HepG2 (cell line): ENCODE measurements around the gene GNB1. TPM values are rescaled to one million over a fixed set of nuclear protein-coding genes. Genes with fewer than 3 reads are reported as not detected.

ENCODE experiments used
- AKAP8 ChIP-seq: sonication (generic); formaldehyde crosslinking; IDR thresholded peaks from 2 replicates; pipeline ENCODE4 v1.5.1; 2020; ENCODE audit warnings: mild to moderate bottlenecking, missing genetic modification reagents
- MAFF ChIP-seq: IDR thresholded peaks from 2 replicates; pipeline ENCODE4 v1.6.1; 2011; ENCODE audit warnings: low read depth, low read length, improper control_type of control experiment
- SMAD1 ChIP-seq: sonication (generic); formaldehyde crosslinking; IDR thresholded peaks from 2 replicates; pipeline ENCODE4 v1.4.0; 2020; ENCODE audit warnings: missing genetic modification reagents, low read depth, mild to moderate bottlenecking, borderline replicate concordance
- ZNF317 ChIP-seq: sonication (generic); formaldehyde crosslinking; IDR thresholded peaks from 2 replicates; pipeline ENCODE4 v1.5.0; 2020; ENCODE audit warnings: mild to moderate bottlenecking, missing genetic modification reagents
- ZNF430 ChIP-seq: sonication (generic); formaldehyde crosslinking; IDR thresholded peaks from 2 replicates; pipeline ENCODE4 v1.9.0; 2021; ENCODE audit warnings: mild to moderate bottlenecking, missing genetic modification reagents
- ZNF441 ChIP-seq: sonication (generic); formaldehyde crosslinking; IDR thresholded peaks from 2 replicates; pipeline ENCODE4 v1.7.0; 2021; ENCODE audit warnings: missing genetic modification reagents, borderline replicate concordance
- ZNF644 ChIP-seq: IDR thresholded peaks from 2 replicates; pipeline ENCODE4 v1.6.1; 2016; ENCODE audit warnings: low read depth
- ZNF652 ChIP-seq: IDR thresholded peaks from 2 replicates; pipeline ENCODE4 v1.6.1; 2016; ENCODE audit warnings: low read depth, borderline replicate concordance
- polyA plus RNA-seq, 8 experiments: library from polyadenylated mRNA; depleted of rRNA in 3 of 8; stranded (reverse) in 7 of 8; unstranded in 1 of 8; fragments of >200 nt; fragmentation: Illumina TruSeq in 4 of 8; extraction: Trizol in 4 of 8; gene quantifications; 2 replicates each; pipeline versions ENCODE4 v1.2.1 to v1.2.3, GENCODE V29; 2011 to 2016; ENCODE audit warnings: low read depth in 4 of 8, missing spikeins in 1 of 8, mixed read lengths in 1 of 8; ENCODE audit not compliant: insufficient read depth in 1 of 8
- total RNA-seq, 5 experiments: library from RNA; depleted of rRNA; stranded (reverse); fragments of >200 nt; fragmentation: Illumina TruSeq; extraction: Trizol; gene quantifications; 2 replicates each; pipeline ENCODE4 v1.2.3, GENCODE V29; 2016; ENCODE audit warnings: low read depth in 1 of 5
- TF ChIP-seq, protein P1 (sequence below): sonication (generic); formaldehyde crosslinking; IDR thresholded peaks from 2 replicates; pipeline ENCODE4 v1.5.0; 2020; ENCODE audit warnings: mild to moderate bottlenecking, missing genetic modification reagents, borderline replicate concordance
- TF ChIP-seq, protein P2 (sequence below): sonication (generic); formaldehyde crosslinking; IDR thresholded peaks from 2 replicates; pipeline ENCODE4 v1.4.0; 2020; ENCODE audit warnings: missing genetic modification reagents
- TF ChIP-seq, protein P3 (sequence below): IDR thresholded peaks from 2 replicates; pipeline ENCODE4 v1.6.1; 2016; ENCODE audit warnings: low read depth, control low read depth
- TF ChIP-seq, protein P4 (sequence below): sonication (generic); formaldehyde crosslinking; IDR thresholded peaks from 2 replicates; pipeline ENCODE4 v1.8.1; 2023; ENCODE audit warnings: missing genetic modification reagents, inconsistent platforms, borderline replicate concordance
- TF ChIP-seq, protein P5 (sequence below): sonication (generic); formaldehyde crosslinking; IDR thresholded peaks from 2 replicates; pipeline ENCODE4 v1.4.0; 2020; ENCODE audit warnings: missing genetic modification reagents
- TF ChIP-seq, protein P6 (sequence below): sonication (generic); formaldehyde crosslinking; IDR thresholded peaks from 2 replicates; pipeline ENCODE4 v1.5.1; 2020; ENCODE audit warnings: mild to moderate bottlenecking, missing genetic modification reagents, moderate library complexity

Gene GNB1
- total and polyA plus RNA-seq, 2 of the 13 experiments (the other 11 are each of a cell fraction or from before 2014, with no cell fraction given), result 66.2 to 327 TPM

DNA sequence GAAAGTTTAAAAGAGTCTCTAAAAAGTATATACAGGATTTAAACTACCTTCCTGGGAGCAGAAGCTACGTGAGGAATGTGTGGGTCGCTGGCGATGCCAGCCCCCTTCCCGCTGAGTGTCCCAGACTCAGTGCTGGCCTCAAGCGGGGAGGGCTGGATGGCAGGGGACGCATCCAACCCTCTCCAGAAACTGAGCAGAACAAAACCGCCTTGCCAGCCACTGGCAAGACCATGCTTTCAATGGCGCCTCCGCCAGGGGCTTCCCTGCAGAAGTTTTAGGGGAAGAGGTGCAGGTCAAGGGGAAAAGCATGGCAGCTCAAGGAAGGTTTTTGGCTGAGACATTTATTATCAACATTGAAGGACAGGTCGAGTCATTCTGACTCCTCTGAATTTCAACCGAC lies 138.7 kb downstream of the GNB1 start (continued):
- TF ChIP-seq, protein P1, sequence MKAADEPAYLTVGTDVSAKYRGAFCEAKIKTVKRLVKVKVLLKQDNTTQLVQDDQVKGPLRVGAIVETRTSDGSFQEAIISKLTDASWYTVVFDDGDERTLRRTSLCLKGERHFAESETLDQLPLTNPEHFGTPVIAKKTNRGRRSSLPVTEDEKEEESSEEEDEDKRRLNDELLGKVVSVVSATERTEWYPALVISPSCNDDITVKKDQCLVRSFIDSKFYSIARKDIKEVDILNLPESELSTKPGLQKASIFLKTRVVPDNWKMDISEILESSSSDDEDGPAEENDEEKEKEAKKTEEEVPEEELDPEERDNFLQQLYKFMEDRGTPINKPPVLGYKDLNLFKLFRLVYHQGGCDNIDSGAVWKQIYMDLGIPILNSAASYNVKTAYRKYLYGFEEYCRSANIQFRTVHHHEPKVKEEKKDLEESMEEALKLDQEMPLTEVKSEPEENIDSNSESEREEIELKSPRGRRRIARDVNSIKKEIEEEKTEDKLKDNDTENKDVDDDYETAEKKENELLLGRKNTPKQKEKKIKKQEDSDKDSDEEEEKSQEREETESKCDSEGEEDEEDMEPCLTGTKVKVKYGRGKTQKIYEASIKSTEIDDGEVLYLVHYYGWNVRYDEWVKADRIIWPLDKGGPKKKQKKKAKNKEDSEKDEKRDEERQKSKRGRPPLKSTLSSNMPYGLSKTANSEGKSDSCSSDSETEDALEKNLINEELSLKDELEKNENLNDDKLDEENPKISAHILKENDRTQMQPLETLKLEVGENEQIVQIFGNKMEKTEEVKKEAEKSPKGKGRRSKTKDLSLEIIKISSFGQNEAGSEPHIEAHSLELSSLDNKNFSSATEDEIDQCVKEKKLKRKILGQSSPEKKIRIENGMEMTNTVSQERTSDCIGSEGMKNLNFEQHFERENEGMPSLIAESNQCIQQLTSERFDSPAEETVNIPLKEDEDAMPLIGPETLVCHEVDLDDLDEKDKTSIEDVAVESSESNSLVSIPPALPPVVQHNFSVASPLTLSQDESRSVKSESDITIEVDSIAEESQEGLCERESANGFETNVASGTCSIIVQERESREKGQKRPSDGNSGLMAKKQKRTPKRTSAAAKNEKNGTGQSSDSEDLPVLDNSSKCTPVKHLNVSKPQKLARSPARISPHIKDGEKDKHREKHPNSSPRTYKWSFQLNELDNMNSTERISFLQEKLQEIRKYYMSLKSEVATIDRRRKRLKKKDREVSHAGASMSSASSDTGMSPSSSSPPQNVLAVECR, result no peak
- TF ChIP-seq, protein P2, sequence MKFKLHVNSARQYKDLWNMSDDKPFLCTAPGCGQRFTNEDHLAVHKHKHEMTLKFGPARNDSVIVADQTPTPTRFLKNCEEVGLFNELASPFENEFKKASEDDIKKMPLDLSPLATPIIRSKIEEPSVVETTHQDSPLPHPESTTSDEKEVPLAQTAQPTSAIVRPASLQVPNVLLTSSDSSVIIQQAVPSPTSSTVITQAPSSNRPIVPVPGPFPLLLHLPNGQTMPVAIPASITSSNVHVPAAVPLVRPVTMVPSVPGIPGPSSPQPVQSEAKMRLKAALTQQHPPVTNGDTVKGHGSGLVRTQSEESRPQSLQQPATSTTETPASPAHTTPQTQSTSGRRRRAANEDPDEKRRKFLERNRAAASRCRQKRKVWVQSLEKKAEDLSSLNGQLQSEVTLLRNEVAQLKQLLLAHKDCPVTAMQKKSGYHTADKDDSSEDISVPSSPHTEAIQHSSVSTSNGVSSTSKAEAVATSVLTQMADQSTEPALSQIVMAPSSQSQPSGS, result no peak
- TF ChIP-seq ZNF652 (CRISPR knock-in tag), result no peak
- no peak for TF ChIP-seq SMAD1
- TF ChIP-seq, protein P3, sequence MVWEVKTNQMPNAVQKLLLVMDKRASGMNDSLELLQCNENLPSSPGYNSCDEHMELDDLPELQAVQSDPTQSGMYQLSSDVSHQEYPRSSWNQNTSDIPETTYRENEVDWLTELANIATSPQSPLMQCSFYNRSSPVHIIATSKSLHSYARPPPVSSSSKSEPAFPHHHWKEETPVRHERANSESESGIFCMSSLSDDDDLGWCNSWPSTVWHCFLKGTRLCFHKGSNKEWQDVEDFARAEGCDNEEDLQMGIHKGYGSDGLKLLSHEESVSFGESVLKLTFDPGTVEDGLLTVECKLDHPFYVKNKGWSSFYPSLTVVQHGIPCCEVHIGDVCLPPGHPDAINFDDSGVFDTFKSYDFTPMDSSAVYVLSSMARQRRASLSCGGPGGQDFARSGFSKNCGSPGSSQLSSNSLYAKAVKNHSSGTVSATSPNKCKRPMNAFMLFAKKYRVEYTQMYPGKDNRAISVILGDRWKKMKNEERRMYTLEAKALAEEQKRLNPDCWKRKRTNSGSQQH (CRISPR knock-in tag), result no peak
- TF ChIP-seq, protein P4, sequence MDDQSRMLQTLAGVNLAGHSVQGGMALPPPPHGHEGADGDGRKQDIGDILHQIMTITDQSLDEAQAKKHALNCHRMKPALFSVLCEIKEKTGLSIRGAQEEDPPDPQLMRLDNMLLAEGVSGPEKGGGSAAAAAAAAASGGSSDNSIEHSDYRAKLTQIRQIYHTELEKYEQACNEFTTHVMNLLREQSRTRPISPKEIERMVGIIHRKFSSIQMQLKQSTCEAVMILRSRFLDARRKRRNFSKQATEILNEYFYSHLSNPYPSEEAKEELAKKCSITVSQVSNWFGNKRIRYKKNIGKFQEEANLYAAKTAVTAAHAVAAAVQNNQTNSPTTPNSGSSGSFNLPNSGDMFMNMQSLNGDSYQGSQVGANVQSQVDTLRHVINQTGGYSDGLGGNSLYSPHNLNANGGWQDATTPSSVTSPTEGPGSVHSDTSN (CRISPR knock-in tag), result no peak
- TF ChIP-seq, protein P5, sequence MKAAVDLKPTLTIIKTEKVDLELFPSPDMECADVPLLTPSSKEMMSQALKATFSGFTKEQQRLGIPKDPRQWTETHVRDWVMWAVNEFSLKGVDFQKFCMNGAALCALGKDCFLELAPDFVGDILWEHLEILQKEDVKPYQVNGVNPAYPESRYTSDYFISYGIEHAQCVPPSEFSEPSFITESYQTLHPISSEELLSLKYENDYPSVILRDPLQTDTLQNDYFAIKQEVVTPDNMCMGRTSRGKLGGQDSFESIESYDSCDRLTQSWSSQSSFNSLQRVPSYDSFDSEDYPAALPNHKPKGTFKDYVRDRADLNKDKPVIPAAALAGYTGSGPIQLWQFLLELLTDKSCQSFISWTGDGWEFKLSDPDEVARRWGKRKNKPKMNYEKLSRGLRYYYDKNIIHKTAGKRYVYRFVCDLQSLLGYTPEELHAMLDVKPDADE (CRISPR knock-in tag), result no peak
- TF ChIP-seq MAFF, result no peak
- no peak for TF ChIP-seq ZNF430 (CRISPR knock-in tag)
- TF ChIP-seq ZNF441 (CRISPR knock-in tag), result no peak
- no peak for TF ChIP-seq ZNF644 (CRISPR knock-in tag)
- no peak for TF ChIP-seq AKAP8
- TF ChIP-seq, protein P6, sequence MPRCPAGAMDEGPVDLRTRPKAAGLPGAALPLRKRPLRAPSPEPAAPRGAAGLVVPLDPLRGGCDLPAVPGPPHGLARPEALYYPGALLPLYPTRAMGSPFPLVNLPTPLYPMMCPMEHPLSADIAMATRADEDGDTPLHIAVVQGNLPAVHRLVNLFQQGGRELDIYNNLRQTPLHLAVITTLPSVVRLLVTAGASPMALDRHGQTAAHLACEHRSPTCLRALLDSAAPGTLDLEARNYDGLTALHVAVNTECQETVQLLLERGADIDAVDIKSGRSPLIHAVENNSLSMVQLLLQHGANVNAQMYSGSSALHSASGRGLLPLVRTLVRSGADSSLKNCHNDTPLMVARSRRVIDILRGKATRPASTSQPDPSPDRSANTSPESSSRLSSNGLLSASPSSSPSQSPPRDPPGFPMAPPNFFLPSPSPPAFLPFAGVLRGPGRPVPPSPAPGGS (CRISPR knock-in tag), result no peak
- no peak for TF ChIP-seq ZNF317 (CRISPR knock-in tag)
